Neuron (in vitro differentiated cells): Measurements from ENCODE around the gene SPTY2D1.

Experiments
- H2AFZ ChIP-seq: one replicate; pipeline ENCODE4 v1.6.1; 2013; ENCODE audit warnings: low read depth, mild to moderate bottlenecking, inconsistent platforms, low read length, moderate library complexity
- H3K27me3 ChIP-seq: one replicate; pipeline ENCODE4 v1.6.1; 2013; ENCODE audit warnings: low read length; ENCODE audit not compliant: insufficient read depth
- H3K36me3 ChIP-seq: one replicate; pipeline ENCODE4 v1.6.1; 2013; ENCODE audit warnings: low read length; ENCODE audit not compliant: insufficient read depth
- H3K4me1 ChIP-seq: one replicate; pipeline ENCODE4 v1.6.1; 2013; ENCODE audit warnings: low read length; ENCODE audit not compliant: insufficient read depth
- H3K4me3 ChIP-seq: 2 replicates; pipeline ENCODE4 v1.5.1; 2013; ENCODE audit warnings: mild to moderate bottlenecking, low read length, moderate library complexity
- H3K9me3 ChIP-seq: one replicate; pipeline ENCODE4 v1.6.1; 2013; ENCODE audit warnings: low read length

SPTY2D1 gene

DNA sequence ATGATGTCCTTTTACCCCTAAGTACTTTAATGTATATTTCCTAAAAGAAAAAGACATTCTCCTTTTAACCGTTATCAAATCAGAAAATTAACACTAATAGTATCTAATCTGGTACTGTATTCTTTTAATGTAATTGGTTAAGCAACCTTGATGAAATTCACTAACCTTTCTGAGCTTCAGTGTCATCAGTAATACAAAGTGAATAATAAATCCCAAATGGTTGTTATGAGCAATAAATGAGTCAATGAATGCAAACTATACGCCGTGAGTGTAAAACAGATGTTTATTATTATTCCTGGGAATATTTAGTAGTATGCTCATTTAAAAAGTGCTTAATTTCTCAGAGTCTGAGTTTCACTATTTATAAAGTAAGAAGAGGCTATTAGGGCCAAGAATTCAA, 67.1 kb downstream of the SPTY2D1 start:
- Histone ChIP-seq H2AFZ (no peak overlapping the region), H3K4me3 (no peak overlapping the region), H3K27me3 (no peaks in the 10 kb centered on the region), H3K4me1 (no peaks in the 10 kb centered on the region), H3K9me3 (no peaks in the 10 kb centered on the region), H3K36me3 (peaks cover 53% of the 10 kb centered on the region)

GRCh38 chr11:18566406-18566805, 67.7 kb downstream of the SPTY2D1 start:
- no peak overlapping the region for H3K4me3 ChIP-seq

GRCh38 chr11:18564149-18564548, 70.0 kb downstream of the SPTY2D1 start:
- Histone ChIP-seq H3K9me3 (no peaks in the 10 kb centered on the region), H3K4me1 (no peaks in the 10 kb centered on the region), H2AFZ (no peak overlapping the region), H3K36me3 (peaks cover 45% of the 10 kb centered on the region), H3K4me3 (no peak overlapping the region), H3K27me3 (no peaks in the 10 kb centered on the region)

More at GRCh38 chr11:18566406-18566805, 67.7 kb downstream of the SPTY2D1 start:
- Histone ChIP-seq H3K36me3 (peaks cover 52% of the 10 kb centered on the region), H3K9me3 (no peaks in the 10 kb centered on the region), H3K4me1 (no peaks in the 10 kb centered on the region), H3K27me3 (no peaks in the 10 kb centered on the region), H2AFZ (no peak overlapping the region)

DNA sequence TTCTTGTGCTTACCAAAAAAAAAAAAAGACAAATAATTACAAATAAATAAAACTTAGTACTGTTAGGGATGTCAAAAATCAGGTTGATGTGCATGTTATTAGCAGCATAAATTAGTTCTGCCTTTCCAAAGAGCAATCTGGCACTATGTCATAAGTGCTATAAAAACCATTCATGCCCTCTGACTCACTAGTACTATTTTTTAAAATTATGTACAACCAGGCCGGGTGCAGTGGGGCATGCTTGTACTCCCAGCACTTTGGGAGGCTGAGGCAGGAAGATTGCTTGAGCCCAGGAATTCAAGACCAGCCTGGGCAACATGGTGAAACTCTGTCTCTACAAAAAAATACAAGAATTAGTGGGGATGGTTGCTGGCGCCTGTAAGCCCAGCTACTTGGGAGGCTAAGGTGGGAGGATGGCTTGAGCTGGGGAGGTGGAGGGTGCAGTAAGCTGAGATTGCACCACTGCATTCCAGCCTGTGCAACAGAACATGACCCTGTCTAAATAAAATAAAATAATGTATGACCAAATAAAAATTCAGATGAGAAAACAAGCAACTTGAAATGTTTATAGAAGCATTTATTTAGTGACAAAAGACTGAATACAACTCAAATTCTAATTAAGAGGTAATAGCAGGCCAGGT, 70.9 kb downstream of the SPTY2D1 start:
- Histone ChIP-seq H3K36me3 (peaks cover 43% of the 10 kb centered on the region), H3K4me3 (no peak overlapping the region), H3K27me3 (no peaks in the 10 kb centered on the region), H2AFZ (no peak overlapping the region), H3K4me1 (no peaks in the 10 kb centered on the region), H3K9me3 (no peaks in the 10 kb centered on the region)
